ENCODE measurements around the gene LSAMP. TPM values are rescaled to one million over a fixed set of nuclear protein-coding genes. Genes with fewer than 3 reads are reported as not detected.

The LSAMP gene
- total RNA-seq, 1 experiment from 2014 or later = not detected

DNA sequence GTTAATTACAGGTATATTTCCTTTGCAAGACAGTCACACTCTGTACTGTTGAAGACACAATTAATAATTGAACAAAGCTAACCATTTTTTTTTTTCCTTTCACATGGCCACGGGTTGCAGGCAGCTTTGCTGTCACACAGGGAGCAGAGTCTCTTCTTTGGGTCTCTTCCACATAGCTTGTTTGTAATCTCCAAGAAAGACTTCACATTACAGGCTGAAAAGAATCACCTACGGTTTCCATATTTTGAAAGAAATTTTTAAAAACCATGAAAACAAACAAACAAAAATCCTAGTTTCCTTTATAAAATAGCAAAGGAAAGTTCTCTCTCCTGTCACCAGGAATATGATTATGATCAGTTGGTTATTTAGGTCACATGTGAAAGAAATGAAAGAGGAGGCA lies 429.4 kb downstream of the LSAMP start:
- Histone ChIP-seq H3K9me3 (ENCODE audit: insufficient read depth, low read depth) (no peaks in the 10 kb centered on the region), H3K36me3 (ENCODE audit: low read depth) (no peaks in the 10 kb centered on the region), H3K27ac (no peak overlapping the region), H3F3A (ENCODE audit: insufficient read depth, low read depth) (no peaks in the 10 kb centered on the region), H3K4me3 (no peak overlapping the region), H3K79me2 (ENCODE audit: low read depth) (no peaks in the 10 kb centered on the region), H2AFZ (no peak overlapping the region), H4K20me1 (ENCODE audit: insufficient read depth) (no peaks in the 10 kb centered on the region), H3K4me1 (replicated peaks; ENCODE audit: insufficient read depth) (no peaks in the 10 kb centered on the region), H3K9me2 (ENCODE audit: insufficient read depth) (no peaks in the 10 kb centered on the region; the same call in 1 of the 2 replicates), H3K4me2 (no peak overlapping the region), H3K27me3 (ENCODE audit: insufficient read depth, low read depth) (no peaks in the 10 kb centered on the region)
- ChIA-PET CTCF (no interaction called here), POLR2A (ENCODE audit: unreplicated experiment) (no interaction called here)
- TF ChIP-seq EZH2 (IDR thresholded peaks at IDR 0.05; ENCODE audit: low read depth) (no peak), CTCF (conservative IDR thresholded peaks at IDR 0.05) (no peak)
- no peak for DNase-seq
- intact Hi-C loops (cut with micrococcal nuclease; ENCODE audit: unreplicated experiment) = no loop called here
- BruUV-seq (replicated peaks) = no TSS peak

- TF ChIP-seq EZH2 (IDR thresholded peaks at IDR 0.05; ENCODE audit: low read depth) (no peak), CTCF (conservative IDR thresholded peaks at IDR 0.05) (no peak)
- Histone ChIP-seq H3K4me2 (no peak overlapping the region), H3K9me2 (ENCODE audit: insufficient read depth) (no peaks in the 10 kb centered on the region), H3F3A (ENCODE audit: insufficient read depth, low read depth) (no peaks in the 10 kb centered on the region), H3K4me3 (no peak overlapping the region), H4K20me1 (ENCODE audit: insufficient read depth) (no peaks in the 10 kb centered on the region), H3K4me1 (replicated peaks; ENCODE audit: insufficient read depth) (no peaks in the 10 kb centered on the region), H3K36me3 (ENCODE audit: low read depth) (no peaks in the 10 kb centered on the region), H3K9me3 (ENCODE audit: insufficient read depth, low read depth) (no peaks in the 10 kb centered on the region), H3K79me2 (ENCODE audit: low read depth) (no peaks in the 10 kb centered on the region), H2AFZ (no peak overlapping the region), H3K27me3 (ENCODE audit: insufficient read depth, low read depth) (no peaks in the 10 kb centered on the region), H3K27ac (no peak overlapping the region)
- POLR2A ChIA-PET (ENCODE audit: unreplicated experiment) = interaction anchor here (0.5 kb wide), 1 partner anchor 72 kb away, joined by 4 read pairs; no protein-coding TSS in a partner anchor
- no TSS peak for BruUV-seq (replicated peaks)
- no peak for DNase-seq
- intact Hi-C loops (cut with micrococcal nuclease; ENCODE audit: unreplicated experiment) = no loop called here
- CTCF ChIA-PET = no interaction called here
These were observed 438.3 kb downstream of the LSAMP start for GRCh38 chr3:116007000-116007399.

DNA sequence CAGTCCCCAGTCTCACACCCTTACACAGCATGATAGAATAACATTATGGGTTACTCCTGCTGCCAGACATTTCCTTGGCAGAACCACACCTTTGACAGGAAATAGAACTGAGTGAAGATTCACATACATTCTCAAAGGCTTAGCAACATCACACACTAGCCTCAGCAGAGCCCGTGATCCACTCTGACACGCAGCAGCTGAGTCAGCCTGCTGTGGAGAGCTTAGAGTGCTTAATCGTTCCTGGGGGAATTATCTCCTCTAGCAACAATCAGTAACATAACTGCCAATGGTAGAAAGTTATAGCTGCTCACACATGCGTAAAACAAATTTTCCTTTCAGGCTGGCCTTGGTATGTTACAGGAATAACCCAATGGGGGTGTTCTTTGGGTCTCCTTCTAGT lies 439.9 kb downstream of the LSAMP start:
- H3F3A ChIP-seq (ENCODE audit: insufficient read depth, low read depth) = no peaks in the 10 kb centered on the region
- H3K27me3 ChIP-seq (ENCODE audit: insufficient read depth, low read depth) = no peaks in the 10 kb centered on the region
- H3K9me3 ChIP-seq (ENCODE audit: insufficient read depth, low read depth) = no peaks in the 10 kb centered on the region
- H3K4me1 ChIP-seq (replicated peaks; ENCODE audit: insufficient read depth) = no peaks in the 10 kb centered on the region
- peak in 1 of 2 experiments; percentile 22 for DNase-seq
- no peaks in the 10 kb centered on the region for H3K9me2 ChIP-seq (ENCODE audit: insufficient read depth)
- H3K4me2 ChIP-seq = no peak overlapping the region
- TF ChIP-seq CTCF (conservative IDR thresholded peaks at IDR 0.05) (no peak), EZH2 (IDR thresholded peaks at IDR 0.05; ENCODE audit: low read depth) (no peak)
- no peak overlapping the region for H3K4me3 ChIP-seq
- H3K36me3 ChIP-seq (ENCODE audit: low read depth) = no peaks in the 10 kb centered on the region
- intact Hi-C loops (cut with micrococcal nuclease; ENCODE audit: unreplicated experiment) = no loop called here
- H4K20me1 ChIP-seq (ENCODE audit: insufficient read depth) = no peaks in the 10 kb centered on the region
- CTCF ChIA-PET = no interaction called here
- POLR2A ChIA-PET (ENCODE audit: unreplicated experiment) = no interaction called here
- no TSS peak for BruUV-seq (replicated peaks)
- no peaks in the 10 kb centered on the region for H3K79me2 ChIP-seq (ENCODE audit: low read depth)
- H3K27ac ChIP-seq = no peak overlapping the region
- H2AFZ ChIP-seq = no peak overlapping the region

All from PC-9 (cell line).